Fibroblast of lung (primary cell): ENCODE measurements around the gene GPC5. TPM values are rescaled to one million over a fixed set of nuclear protein-coding genes. Genes with fewer than 3 reads are reported as not detected.

ENCODE experiments used
- DNase-seq, 2 donors: peaks; one replicate each; pipeline versions ENCODE4 v3.0.0 to v3.0.0-alpha.2; 2010; ENCODE audit warnings: low read depth in 2 of 2
- H2AFZ ChIP-seq: 2 replicates; pipeline ENCODE4 v1.5.1; 2012; ENCODE audit warnings: low read length, control low read depth, inconsistent platforms
- H3K27ac ChIP-seq: 2 replicates; pipeline ENCODE4 v1.5.1; 2011; ENCODE audit warnings: low read length, control low read depth; ENCODE audit not compliant: insufficient read depth
- H3K27me3 ChIP-seq: 2 replicates; pipeline ENCODE4 v1.5.1; 2011; ENCODE audit warnings: mild to moderate bottlenecking, low read length; ENCODE audit not compliant: control insufficient read depth, insufficient read depth
- H3K36me3 ChIP-seq: 2 replicates; pipeline ENCODE4 v1.5.1; 2011; ENCODE audit warnings: low read length; ENCODE audit not compliant: control insufficient read depth, insufficient read depth
- H3K4me1 ChIP-seq: 2 replicates; pipeline ENCODE4 v1.5.1; 2011; ENCODE audit warnings: low read length; ENCODE audit not compliant: control insufficient read depth, insufficient read depth; ENCODE audit errors: extremely low read depth
- H3K4me2 ChIP-seq: 2 replicates; pipeline ENCODE4 v1.5.1; 2011; ENCODE audit warnings: low read length, control low read depth; ENCODE audit not compliant: insufficient read depth; ENCODE audit errors: extremely low read depth
- H3K4me3 ChIP-seq, 4 experiments: fragments of 200-600 bp in 1 of 4; sonication (generic) in 1 of 4; replicated peaks in 1 of 4; 2 replicates each; pipeline ENCODE4 v1.5.1; 2011 to 2016; ENCODE audit warnings: low read length in 4 of 4, low read depth in 3 of 4, mild to moderate bottlenecking in 3 of 4, control low read depth in 2 of 4, inconsistent platforms in 1 of 4, mixed read lengths in 1 of 4; ENCODE audit not compliant: insufficient read depth in 1 of 4; ENCODE audit errors: control extremely low read depth in 1 of 4
- H3K79me2 ChIP-seq: 2 replicates; pipeline ENCODE4 v1.5.1; 2012; ENCODE audit warnings: mild to moderate bottlenecking, low read length, inconsistent platforms; ENCODE audit not compliant: control insufficient read depth, insufficient read depth
- H3K9ac ChIP-seq: 2 replicates; pipeline ENCODE4 v1.5.1; 2011; ENCODE audit warnings: mild to moderate bottlenecking, low read length, control low read depth; ENCODE audit not compliant: insufficient read depth
- H3K9me3 ChIP-seq: 2 replicates; pipeline ENCODE4 v1.5.1; 2012; ENCODE audit warnings: low read depth, low read length; ENCODE audit not compliant: control insufficient read depth, insufficient read depth
- H4K20me1 ChIP-seq: 2 replicates; pipeline ENCODE4 v1.5.1; 2011; ENCODE audit warnings: low read length; ENCODE audit not compliant: control insufficient read depth, insufficient read depth; ENCODE audit errors: extremely low read depth
- CTCF ChIP-seq, 2 donors: IDR thresholded peaks in 1 of 2; conservative IDR thresholded peaks in 1 of 2; 1 replicate in 1 of 2; 2 replicates in 1 of 2; pipeline ENCODE4 v1.5.1; 2011 to 2012; ENCODE audit warnings: low read length in 2 of 2, control low read depth in 1 of 2, inconsistent platforms in 1 of 2, low read depth in 1 of 2, mild to moderate bottlenecking in 1 of 2
- EZH2 ChIP-seq: IDR thresholded peaks from 2 replicates; pipeline ENCODE4 v1.5.1; 2012; ENCODE audit warnings: low read length, control low read depth, mild to moderate bottlenecking; ENCODE audit errors: missing control alignments
- polyA plus RNA-seq, 2 donors: library from polyadenylated mRNA; depleted of rRNA in 1 of 2; stranded (reverse) in 1 of 2; unstranded in 1 of 2; fragments of >200 nt; gene quantifications; 2 replicates each; pipeline ENCODE4 v1.2.1, GENCODE V29; 2011 to 2012; ENCODE audit warnings: missing spikeins in 1 of 2
- total RNA-seq: library from RNA; depleted of rRNA; stranded (reverse); fragments of >200 nt; gene quantifications from 2 replicates; pipeline ENCODE4 v1.2.1, GENCODE V29; 2014

Gene GPC5
- total and polyA plus RNA-seq, 2 donors (not counting 1 experiment from before 2014, with no cell fraction given) = 0.17 TPM; not detected in 1

- H3K9me3 ChIP-seq = no peaks in the 10 kb centered on the region
- no peak overlapping the region for H3K27ac ChIP-seq
- no peaks in the 10 kb centered on the region for H3K27me3 ChIP-seq
- no peaks in the 10 kb centered on the region for H3K4me1 ChIP-seq
- H3K79me2 ChIP-seq = no peaks in the 10 kb centered on the region
- TF ChIP-seq EZH2 = no peak
- no peak for TF ChIP-seq CTCF (conservative IDR thresholded peaks at IDR 0.05 in 1 of 2, IDR thresholded peaks at IDR 0.05 in 1 of 2; ENCODE audit: low read depth in 1 of 2, low read length in 2 of 2)
- H3K4me2 ChIP-seq = no peak overlapping the region
- H3K4me3 ChIP-seq = no peak overlapping the region
- no peak for DNase-seq
- no peaks in the 10 kb centered on the region for H3K36me3 ChIP-seq
- no peak overlapping the region for H2AFZ ChIP-seq
- H4K20me1 ChIP-seq = no peaks in the 10 kb centered on the region
- no peak overlapping the region for H3K9ac ChIP-seq
Measured at GRCh38 chr13:91739751-91740150, 341.3 kb downstream of the GPC5 start.

GRCh38 chr13:91740756-91741155 lies 342.3 kb downstream of the GPC5 start:
- Histone ChIP-seq H3K36me3 (no peaks in the 10 kb centered on the region), H3K4me1 (no peaks in the 10 kb centered on the region), H3K27me3 (no peaks in the 10 kb centered on the region), H3K4me2 (no peak overlapping the region), H2AFZ (no peak overlapping the region), H3K4me3 (no peak overlapping the region), H4K20me1 (no peaks in the 10 kb centered on the region), H3K9me3 (no peaks in the 10 kb centered on the region), H3K79me2 (no peaks in the 10 kb centered on the region), H3K9ac (no peak overlapping the region), H3K27ac (no peak overlapping the region)
- TF ChIP-seq CTCF (conservative IDR thresholded peaks at IDR 0.05 in 1 of 2, IDR thresholded peaks at IDR 0.05 in 1 of 2; ENCODE audit: low read depth in 1 of 2, low read length in 2 of 2) (no peak), EZH2 (no peak)
- no peak for DNase-seq

DNA sequence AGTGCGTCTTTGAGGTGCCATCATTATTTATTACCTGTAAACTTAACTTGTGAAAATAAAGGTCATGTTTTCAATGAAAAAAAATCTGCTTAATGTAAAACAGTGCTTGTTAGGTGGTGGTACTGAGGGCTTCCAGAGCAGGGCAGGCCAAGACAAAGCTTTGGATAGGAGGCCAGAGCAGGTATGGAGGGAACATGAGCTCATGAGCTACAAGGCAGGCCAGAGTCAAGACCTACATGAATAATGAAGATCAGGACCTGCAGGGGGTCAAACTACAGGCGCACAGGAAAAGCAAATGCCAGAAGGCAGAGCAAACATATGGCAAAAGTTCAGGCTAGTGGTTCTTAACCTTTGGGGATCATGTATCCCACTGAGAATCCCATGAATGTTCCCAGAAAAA lies 343.5 kb downstream of the GPC5 start:
- Histone ChIP-seq H3K27ac (no peak overlapping the region), H3K36me3 (no peaks in the 10 kb centered on the region), H3K4me2 (no peak overlapping the region), H3K9me3 (no peaks in the 10 kb centered on the region), H4K20me1 (no peaks in the 10 kb centered on the region), H3K79me2 (no peaks in the 10 kb centered on the region), H3K4me3 (no peak overlapping the region), H3K27me3 (no peaks in the 10 kb centered on the region), H3K9ac (no peak overlapping the region), H3K4me1 (no peaks in the 10 kb centered on the region), H2AFZ (no peak overlapping the region)
- TF ChIP-seq CTCF (conservative IDR thresholded peaks at IDR 0.05 in 1 of 2, IDR thresholded peaks at IDR 0.05 in 1 of 2; ENCODE audit: low read depth in 1 of 2, low read length in 2 of 2) = no peak
- DNase-seq = no peak
